IMR-90 (cell line): Measurements from ENCODE around the gene FOXC2.

ENCODE experiments used
- BHLHE40 ChIP-seq: fragments of 150-350 bp; IDR thresholded peaks from 2 replicates; pipeline ENCODE4 v1.6.1; 2016; ENCODE audit warnings: mild to moderate bottlenecking, low read depth, low read length
- CEBPB ChIP-seq: IDR thresholded peaks from 2 replicates; pipeline ENCODE4 v1.6.1; 2012; ENCODE audit warnings: low read depth, low read length, improper control_type of control experiment
- CHD1 ChIP-seq: IDR thresholded peaks from 2 replicates; pipeline ENCODE4 v1.6.1; 2012; ENCODE audit warnings: low read depth, low read length, improper control_type of control experiment
- CTCF ChIP-seq: conservative IDR thresholded peaks from 2 replicates; pipeline ENCODE4 v1.5.1; 2012; ENCODE audit warnings: mild to moderate bottlenecking, low read depth, low read length, improper control_type of control experiment
- FOS ChIP-seq: fragments of 150-350 bp; IDR thresholded peaks from 2 replicates; pipeline ENCODE4 v1.6.1; 2016; ENCODE audit warnings: low read depth, low read length
- MXI1 ChIP-seq: IDR thresholded peaks from 2 replicates; pipeline ENCODE4 v1.6.1; 2012; ENCODE audit warnings: low read depth, mild to moderate bottlenecking, low read length, moderate library complexity, borderline replicate concordance
- POLR2A ChIP-seq: IDR thresholded peaks from 2 replicates; pipeline ENCODE4 v1.6.1; 2012; ENCODE audit warnings: mild to moderate bottlenecking, low read depth, low read length
- RAD21 ChIP-seq: IDR thresholded peaks from 2 replicates; pipeline ENCODE4 v1.6.1; 2012; ENCODE audit warnings: low read length, improper control_type of control experiment
- RCOR1 ChIP-seq: IDR thresholded peaks from 2 replicates; pipeline ENCODE4 v1.6.1; 2012; ENCODE audit warnings: mild to moderate bottlenecking, low read length, improper control_type of control experiment; ENCODE audit not compliant: insufficient replicate concordance
- SMC3 ChIP-seq: fragments of 150-350 bp; IDR thresholded peaks from 2 replicates; pipeline ENCODE4 v1.6.1; 2016; ENCODE audit warnings: low read depth, mild to moderate bottlenecking, antibody characterized with exemption, low read length, moderate library complexity

GRCh38 chr16:86597880-86598606 is 31.4 kb downstream of the FOXC2 start:
- TF ChIP-seq RCOR1 (no peak), CTCF (no peak), MXI1 (no peak), POLR2A (no peak), BHLHE40 (no peak), SMC3 (no peak), CHD1 (no peak), FOS (no peak), RAD21 (no peak), CEBPB (no peak)
